ENCODE results near the gene SCAF4.
"Not testable (repeated sequence)": the region's sequence is repeated elsewhere in the genome, so short reads cannot be mapped to it uniquely, and the experiment has no call there.

The SCAF4 gene

GRCh38 chr21:31737586-31738397 is 5.9 kb upstream of the SCAF4 start:
- not testable (repeated sequence) for DNase-seq (ENCODE audit: low read depth in 2 of 2)

- no peak for DNase-seq (ENCODE audit: low read depth in 2 of 2)
Measured at GRCh38 chr21:31735511-31735992, 3.6 kb upstream of the SCAF4 start.

GRCh38 chr21:31733551-31734149 is 1.7 kb upstream of the SCAF4 start:
- DNase-seq (ENCODE audit: low read depth in 2 of 2) = no peak

GRCh38 chr21:31732597-31733550 is 956 bp upstream of the SCAF4 start:
- DNase-seq (ENCODE audit: low read depth in 2 of 2) = peak in 1 of 2 donors; percentile 3

- DNase-seq (ENCODE audit: low read depth in 2 of 2) = peak; percentile 12 to 17
Measured at GRCh38 chr21:31731056-31731856, 662 bp downstream of the SCAF4 start.

GRCh38 chr21:31730712-31731055 is 1.2 kb downstream of the SCAF4 start:
- DNase-seq (ENCODE audit: low read depth in 2 of 2) = no peak

- DNase-seq (ENCODE audit: low read depth in 2 of 2) = no peak
Measured at GRCh38 chr21:31729622-31730343, 2.1 kb downstream of the SCAF4 start.

- no peak for DNase-seq (ENCODE audit: low read depth in 2 of 2)
Measured at GRCh38 chr21:31728952-31729351, 3.0 kb downstream of the SCAF4 start.

GRCh38 chr21:31728191-31728590 is 3.7 kb downstream of the SCAF4 start:
- no peak for DNase-seq (ENCODE audit: low read depth in 2 of 2)

- no peak for DNase-seq (ENCODE audit: low read depth in 2 of 2)
Measured at GRCh38 chr21:31727181-31727580, 4.7 kb downstream of the SCAF4 start.

- DNase-seq (ENCODE audit: low read depth in 2 of 2) = no peak
Measured at GRCh38 chr21:31726407-31726806, 5.5 kb downstream of the SCAF4 start.

- no peak for DNase-seq (ENCODE audit: low read depth in 2 of 2)
Measured at GRCh38 chr21:31725202-31725839, 6.6 kb downstream of the SCAF4 start.

GRCh38 chr21:31724552-31724951 is 7.4 kb downstream of the SCAF4 start:
- no peak for DNase-seq (ENCODE audit: low read depth in 2 of 2)

GRCh38 chr21:31721381-31721780 is 10.5 kb downstream of the SCAF4 start:
- DNase-seq (ENCODE audit: low read depth in 2 of 2) = no peak

- DNase-seq (ENCODE audit: low read depth in 2 of 2) = no peak
Measured at GRCh38 chr21:31720739-31721138, 11.2 kb downstream of the SCAF4 start.

- DNase-seq (ENCODE audit: low read depth in 2 of 2) = no peak
Measured at GRCh38 chr21:31720330-31720729, 11.6 kb downstream of the SCAF4 start.

- DNase-seq (ENCODE audit: low read depth in 2 of 2) = no peak
Measured at GRCh38 chr21:31716106-31716505, 15.8 kb downstream of the SCAF4 start.

- no peak for DNase-seq (ENCODE audit: low read depth in 2 of 2)
Measured at GRCh38 chr21:31714741-31715365, 17.1 kb downstream of the SCAF4 start.

GRCh38 chr21:31713973-31714740 is 17.8 kb downstream of the SCAF4 start:
- DNase-seq (ENCODE audit: low read depth in 2 of 2) = no peak
